Neural crest cell (in vitro differentiated cells): ENCODE results near the gene PEPD. TPM values are rescaled to one million over a fixed set of nuclear protein-coding genes. Genes with fewer than 3 reads are reported as not detected.

Source experiments
- DNase-seq: peaks from one replicate; pipeline ENCODE4 v3.0.0; 2021; ENCODE audit warnings: low read depth, mixed read lengths, low spot score
- H3K27ac Mint-ChIP-seq: one replicate; pipeline ENCODE4 v1.8.0; 2021; ENCODE audit warnings: mild to moderate bottlenecking, mixed read lengths; ENCODE audit not compliant: unreplicated experiment
- H3K27me3 Mint-ChIP-seq: 2 replicates; pipeline ENCODE4 v1.8.0; 2021; ENCODE audit warnings: low read depth, mild to moderate bottlenecking, mixed read lengths
- H3K36me3 Mint-ChIP-seq: 2 replicates; pipeline ENCODE4 v1.8.0; 2021; ENCODE audit warnings: low read depth, mild to moderate bottlenecking, mixed read lengths
- H3K4me1 Mint-ChIP-seq: 2 replicates; pipeline ENCODE4 v1.8.0; 2021; ENCODE audit warnings: mixed read lengths
- H3K4me3 Mint-ChIP-seq: one replicate; pipeline ENCODE4 v1.8.0; 2021; ENCODE audit warnings: mild to moderate bottlenecking, mixed read lengths
- H3K9me3 Mint-ChIP-seq: 2 replicates; pipeline ENCODE4 v1.8.0; 2021; ENCODE audit warnings: mixed read lengths
- CTCF ChIP-seq: fragments of 200-600 bp; sonication (generic); conservative IDR thresholded peaks from 2 replicates; pipeline ENCODE4 v1.5.0; 2021; ENCODE audit warnings: antibody characterized with exemption, mild to moderate bottlenecking
- total RNA-seq: library from RNA; stranded (reverse); gene quantifications from 2 replicates; pipeline ENCODE4 v1.2.1, GENCODE V29; 2021

Gene PEPD
- total RNA-seq, 1 donor from 2014 or later, result 39.0 TPM

- DNase-seq, result no peak
- H3K4me3 Mint-ChIP-seq, result peak overlapping the region; percentile 58
- H3K27ac Mint-ChIP-seq, result no peak overlapping the region
- H3K9me3 Mint-ChIP-seq, result no peaks in the 10 kb centered on the region
- no peak for TF ChIP-seq CTCF
- peaks cover 16% of the 10 kb centered on the region for H3K4me1 Mint-ChIP-seq
- H3K27me3 Mint-ChIP-seq, result no peaks in the 10 kb centered on the region
- no peaks in the 10 kb centered on the region for H3K36me3 Mint-ChIP-seq
Measured at GRCh38 chr19:33518541-33518940, 3.0 kb downstream of the PEPD start.

GRCh38 chr19:33517922-33518321 is 3.7 kb downstream of the PEPD start:
- peaks cover 16% of the 10 kb centered on the region for H3K4me1 Mint-ChIP-seq
- no peaks in the 10 kb centered on the region for H3K27me3 Mint-ChIP-seq
- H3K9me3 Mint-ChIP-seq, result no peaks in the 10 kb centered on the region
- DNase-seq, result no peak
- no peak overlapping the region for H3K27ac Mint-ChIP-seq
- no peak for TF ChIP-seq CTCF
- no peaks in the 10 kb centered on the region for H3K36me3 Mint-ChIP-seq
- H3K4me3 Mint-ChIP-seq, result no peak overlapping the region

GRCh38 chr19:33515921-33516320 is 5.7 kb downstream of the PEPD start:
- TF ChIP-seq CTCF, result no peak
- no peak overlapping the region for H3K27ac Mint-ChIP-seq
- H3K9me3 Mint-ChIP-seq, result no peaks in the 10 kb centered on the region
- DNase-seq, result no peak
- H3K4me3 Mint-ChIP-seq, result no peak overlapping the region
- no peaks in the 10 kb centered on the region for H3K36me3 Mint-ChIP-seq
- no peaks in the 10 kb centered on the region for H3K27me3 Mint-ChIP-seq
- H3K4me1 Mint-ChIP-seq, result peaks cover 7% of the 10 kb centered on the region

GRCh38 chr19:33514885-33515551 is 6.6 kb downstream of the PEPD start:
- H3K27me3 Mint-ChIP-seq, result no peaks in the 10 kb centered on the region
- no peaks in the 10 kb centered on the region for H3K9me3 Mint-ChIP-seq
- no peaks in the 10 kb centered on the region for H3K4me1 Mint-ChIP-seq
- H3K4me3 Mint-ChIP-seq, result no peak overlapping the region
- no peaks in the 10 kb centered on the region for H3K36me3 Mint-ChIP-seq
- no peak for TF ChIP-seq CTCF
- no peak overlapping the region for H3K27ac Mint-ChIP-seq
- DNase-seq, result no peak

GRCh38 chr19:33513424-33513823 is 8.2 kb downstream of the PEPD start:
- TF ChIP-seq CTCF, result no peak
- no peaks in the 10 kb centered on the region for H3K4me1 Mint-ChIP-seq
- H3K36me3 Mint-ChIP-seq, result no peaks in the 10 kb centered on the region
- no peaks in the 10 kb centered on the region for H3K27me3 Mint-ChIP-seq
- H3K9me3 Mint-ChIP-seq, result no peaks in the 10 kb centered on the region
- DNase-seq, result no peak
- H3K4me3 Mint-ChIP-seq, result no peak overlapping the region
- H3K27ac Mint-ChIP-seq, result peak overlapping the region; percentile 81
